HepG2 (cell line): ENCODE data around the gene MAP1LC3B.

Source experiments
- CTCF ChIP-seq: sonication (generic); formaldehyde crosslinking; IDR thresholded peaks from 2 replicates; pipeline ENCODE4 v1.5.0; 2020; ENCODE audit warnings: mild to moderate bottlenecking, missing genetic modification reagents, moderate library complexity
- EZH2 ChIP-seq: conservative IDR thresholded peaks from 2 replicates; pipeline ENCODE4 v1.6.1; 2012; ENCODE audit warnings: mild to moderate bottlenecking, low read depth, low read length, moderate library complexity
- FOXC1 ChIP-seq: sonication (generic); formaldehyde crosslinking; IDR thresholded peaks from 2 replicates; pipeline ENCODE4 v1.8.0; 2022; ENCODE audit warnings: mild to moderate bottlenecking, missing genetic modification reagents, borderline replicate concordance
- JUN ChIP-seq: sonication (generic); formaldehyde crosslinking; IDR thresholded peaks from 2 replicates; pipeline ENCODE4 v1.4.0; 2020; ENCODE audit warnings: mild to moderate bottlenecking, missing genetic modification reagents
- MYC ChIP-seq: sonication (generic); formaldehyde crosslinking; IDR thresholded peaks from 2 replicates; pipeline ENCODE4 v1.9.0; 2021; ENCODE audit warnings: missing genetic modification reagents, borderline replicate concordance
- RELA ChIP-seq: sonication (generic); formaldehyde crosslinking; IDR thresholded peaks from 2 replicates; pipeline ENCODE4 v1.4.0; 2020; ENCODE audit warnings: missing genetic modification reagents
- SAFB2 ChIP-seq: sonication (generic); formaldehyde crosslinking; IDR thresholded peaks from 2 replicates; pipeline ENCODE4 v1.5.1; 2020; ENCODE audit warnings: missing genetic modification reagents, low read depth, mild to moderate bottlenecking, borderline replicate concordance
- SNRNP70 ChIP-seq: fragments of 200-400 bp; formaldehyde crosslinking; IDR thresholded peaks from 2 replicates; pipeline ENCODE4 v1.6.1; 2017; ENCODE audit warnings: mild to moderate bottlenecking, low read depth, low read length, moderate library complexity
- THRA ChIP-seq: sonication (generic); formaldehyde crosslinking; IDR thresholded peaks from 2 replicates; pipeline ENCODE4 v1.4.0; 2020; ENCODE audit warnings: missing genetic modification reagents, borderline replicate concordance
- ZNF263 ChIP-seq: sonication (generic); formaldehyde crosslinking; IDR thresholded peaks from 2 replicates; pipeline ENCODE4 v1.4.0; 2020; ENCODE audit warnings: missing genetic modification reagents

GRCh38 chr16:87392821-87393679, 914 bp downstream of the MAP1LC3B start:
- TF ChIP-seq CTCF = peak; percentile 79
- no peak for TF ChIP-seq JUN (CRISPR knock-in tag)
- no peak for TF ChIP-seq EZH2
- TF ChIP-seq SAFB2 (CRISPR knock-in tag) = no peak; the same call in 1 of the 2 replicates
- TF ChIP-seq ZNF263 (CRISPR knock-in tag) = no peak
- no peak for TF ChIP-seq RELA
- TF ChIP-seq MYC (CRISPR knock-in tag) = no peak; the same call in 1 of the 2 replicates
- TF ChIP-seq SNRNP70 = no peak
- no peak for TF ChIP-seq THRA
- TF ChIP-seq FOXC1 = no peak
